ENCODE results near the gene PASK.
"Not testable (repeated sequence)": the region's sequence is repeated elsewhere in the genome, so short reads cannot be mapped to it uniquely, and the experiment has no call there.

The PASK gene

GRCh38 chr2:241123816-241124536 is 25.3 kb downstream of the PASK start:
- no peak for DNase-seq

DNA sequence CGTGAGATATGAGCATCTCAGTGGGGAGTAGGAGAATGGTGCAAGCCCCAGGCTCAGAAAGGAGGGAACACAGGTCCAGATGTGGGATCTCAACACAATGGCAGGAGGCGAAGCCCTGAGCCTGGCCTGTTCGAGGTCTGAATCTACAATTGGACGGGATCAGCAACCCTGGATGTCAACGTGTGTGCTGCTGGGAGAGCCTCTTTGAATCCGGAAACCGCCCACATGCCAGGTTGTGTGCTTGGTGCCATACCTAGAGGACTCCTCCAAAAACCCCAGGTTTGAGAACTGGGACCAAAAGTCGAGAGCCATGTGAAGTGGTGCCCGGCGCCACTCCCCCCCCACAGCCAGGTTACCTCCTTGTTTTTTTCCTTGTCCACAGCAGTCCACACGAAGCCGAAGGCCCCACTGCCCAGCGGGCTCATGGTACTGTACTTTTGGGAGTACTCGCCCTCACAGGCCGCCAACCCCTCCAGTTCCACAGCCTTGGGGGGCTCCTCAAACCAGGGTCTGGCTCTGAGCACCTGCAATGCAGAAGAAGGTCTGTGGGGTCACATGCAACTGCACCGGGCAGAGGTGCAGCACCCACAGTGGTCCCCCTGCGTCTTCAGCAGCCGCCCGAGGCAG is 26.8 kb downstream of the PASK start:
- DNase-seq = no peak

DNA sequence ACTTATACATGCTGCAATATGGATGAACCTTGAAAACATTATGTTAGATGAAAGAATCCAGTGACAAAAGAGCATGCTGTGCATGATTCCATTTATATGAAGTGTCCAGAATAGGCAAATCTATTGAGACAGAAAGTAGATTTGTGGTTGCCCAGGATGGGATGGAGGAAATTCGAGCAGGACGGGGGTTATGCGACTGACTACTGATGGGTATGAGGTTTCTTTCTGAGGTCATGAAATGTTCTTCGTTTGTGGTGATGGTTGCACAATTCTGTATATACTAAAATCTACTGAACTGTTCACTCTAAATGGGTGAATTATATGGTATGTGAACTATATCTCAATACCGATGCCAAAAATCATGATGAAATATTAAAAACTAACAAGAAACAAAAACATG is 28.3 kb downstream of the PASK start:
- no peak for DNase-seq

DNA sequence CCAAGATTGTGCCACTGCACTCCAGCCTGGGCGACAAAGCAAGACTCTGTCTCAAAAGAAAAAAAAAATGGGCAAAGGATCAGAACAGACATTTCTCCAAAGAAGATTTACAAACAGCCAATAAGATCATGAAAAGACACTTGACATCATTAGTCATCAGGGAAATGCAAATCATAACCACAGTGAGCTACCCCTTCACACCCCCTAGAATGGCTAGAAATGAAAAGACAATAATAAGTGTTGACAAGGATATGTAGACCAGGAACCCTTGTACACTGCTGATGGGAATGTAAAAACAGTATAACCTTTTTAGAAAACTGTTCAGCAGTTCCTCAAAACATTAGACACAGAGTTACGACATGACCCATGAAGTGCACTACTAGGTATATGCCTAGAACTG is 28.8 kb downstream of the PASK start:
- no peak for DNase-seq

GRCh38 chr2:241118737-241119505 is 30.4 kb downstream of the PASK start:
- no peak for DNase-seq

- no peak for DNase-seq
Observed at GRCh38 chr2:241116606-241117560, 32.4 kb downstream of the PASK start.

DNA sequence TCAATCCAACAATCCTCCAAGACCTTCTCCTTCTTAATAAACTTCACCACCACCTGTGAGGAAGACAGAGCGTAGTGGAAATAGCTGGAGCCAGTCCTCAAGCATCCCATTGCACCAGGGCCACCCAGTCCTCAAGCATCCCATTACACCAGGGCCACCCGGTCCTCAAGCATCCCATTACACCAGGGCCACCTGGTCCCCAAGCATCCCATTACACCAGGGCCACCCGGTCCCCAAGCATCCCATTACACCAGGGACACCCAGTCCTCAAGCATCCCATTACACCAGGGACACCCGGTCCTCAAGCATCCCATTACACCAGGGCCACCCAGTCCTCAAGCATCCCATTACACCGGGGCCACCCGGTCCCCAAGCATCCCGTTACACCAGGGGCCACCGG is 33.9 kb downstream of the PASK start:
- DNase-seq = no peak

DNA sequence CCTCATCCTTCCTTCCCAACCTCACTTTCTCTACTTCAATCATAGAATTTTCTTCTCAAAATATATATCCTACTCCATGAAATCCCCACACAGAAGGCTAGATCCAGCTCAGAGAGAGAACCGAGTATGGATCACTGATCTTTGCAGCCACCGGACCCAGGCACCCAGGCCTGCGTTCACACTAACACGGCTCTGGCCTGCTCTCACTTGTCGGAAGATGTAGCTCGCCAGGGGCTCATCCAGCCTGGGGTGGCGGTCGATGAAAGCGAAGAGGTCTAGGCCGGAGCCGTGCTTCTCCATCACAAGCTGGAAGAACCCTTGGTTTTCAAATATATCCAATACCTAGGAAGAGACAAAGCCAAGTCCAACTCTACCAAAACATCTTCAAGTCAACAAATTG is 34.4 kb downstream of the PASK start:
- no peak for DNase-seq

- DNase-seq = no peak
Observed at GRCh38 chr2:241112592-241112991, 36.7 kb downstream of the PASK start.

DNA sequence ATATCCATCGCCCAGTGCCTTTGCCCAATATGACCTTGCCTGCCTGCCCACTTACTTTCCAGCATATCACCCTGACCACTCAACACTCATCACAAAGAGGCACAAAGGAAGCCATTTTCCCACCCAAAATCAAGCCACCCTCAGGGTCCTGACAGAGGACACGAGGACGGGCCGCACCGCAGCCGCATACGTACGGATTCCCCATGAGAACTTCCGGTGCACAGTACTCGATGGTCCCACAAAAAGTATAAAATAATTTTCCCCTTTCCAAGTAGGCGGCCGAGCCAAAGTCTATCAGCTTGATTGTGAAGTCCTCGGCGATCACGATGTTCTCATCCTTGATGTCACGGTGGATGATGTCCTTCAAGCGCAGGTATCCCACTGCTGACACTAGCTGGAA is 37.2 kb downstream of the PASK start:
- no peak for DNase-seq

GRCh38 chr2:241111440-241111805 is 37.8 kb downstream of the PASK start:
- DNase-seq = no peak

GRCh38 chr2:241110607-241111439 is 38.4 kb downstream of the PASK start:
- no peak for DNase-seq

GRCh38 chr2:241110089-241110606 is 39.1 kb downstream of the PASK start:
- DNase-seq = no peak

GRCh38 chr2:241109210-241110088 is 39.8 kb downstream of the PASK start:
- DNase-seq = no peak

GRCh38 chr2:241108271-241109209 is 40.7 kb downstream of the PASK start:
- no peak for DNase-seq

- DNase-seq = no peak
Observed at GRCh38 chr2:241107031-241107783, 42.1 kb downstream of the PASK start.

GRCh38 chr2:241105641-241106040 is 43.6 kb downstream of the PASK start:
- no peak for DNase-seq

DNA sequence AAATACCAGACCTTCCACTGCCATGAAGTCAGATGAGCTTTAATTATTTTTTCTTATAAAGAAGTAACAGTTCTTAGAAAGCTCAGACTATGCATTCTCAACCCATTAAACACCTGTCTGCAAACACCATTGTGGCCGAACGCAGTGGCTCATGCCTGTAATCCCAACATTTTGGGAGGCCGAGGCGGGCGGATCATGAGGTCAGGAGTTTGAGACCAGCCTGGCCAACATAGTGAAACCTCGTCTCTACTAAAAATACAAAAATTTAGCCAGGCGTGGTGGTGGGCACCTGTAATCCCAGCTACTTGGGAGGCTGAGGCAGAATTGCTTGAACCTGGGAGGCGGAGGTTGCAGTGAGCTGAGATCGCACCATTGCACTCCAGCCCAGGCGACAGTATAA is 44.7 kb downstream of the PASK start:
- not testable (repeated sequence) for DNase-seq

- no peak for DNase-seq
Observed at GRCh38 chr2:241103176-241103595, 46.1 kb downstream of the PASK start.

All from bone marrow (tissue), 2 donors.